Hepatocyte (in vitro differentiated cells): Measurements from ENCODE around the gene GGTA1.

Experiments used
- CTCF ChIP-seq: fragments of 200-600 bp; sonication (generic); IDR thresholded peaks from 2 replicates; pipeline ENCODE4 v1.5.1; 2016; ENCODE audit warnings: antibody characterized with exemption, mild to moderate bottlenecking; ENCODE audit not compliant: poor library complexity
- EZH2 ChIP-seq: fragments of 200-600 bp; sonication (generic); IDR thresholded peaks from 2 replicates; pipeline ENCODE4 v1.6.1; 2016; ENCODE audit warnings: antibody characterized with exemption, mild to moderate bottlenecking, borderline replicate concordance
- EZH2phosphoT487 ChIP-seq: fragments of 200-600 bp; sonication (generic); IDR thresholded peaks from one replicate; pipeline ENCODE4 v1.6.1; 2018; ENCODE audit warnings: antibody characterized with exemption, mild to moderate bottlenecking, low read depth, moderate library complexity; ENCODE audit not compliant: unreplicated experiment, severe bottlenecking

- TF ChIP-seq CTCF (no peak), EZH2phosphoT487 (no peak), EZH2 (no peak)
Observed at GRCh38 chr9:121473229-121473628, 26.4 kb downstream of the GGTA1 start.
